ENCODE data around the gene IL1RAP. TPM values are rescaled to one million over a fixed set of nuclear protein-coding genes. Genes with fewer than 3 reads are reported as not detected.

The IL1RAP gene
- total and polyA plus RNA-seq, 2 experiments from 2014 or later, result 3.6 to 5.0 TPM

DNA sequence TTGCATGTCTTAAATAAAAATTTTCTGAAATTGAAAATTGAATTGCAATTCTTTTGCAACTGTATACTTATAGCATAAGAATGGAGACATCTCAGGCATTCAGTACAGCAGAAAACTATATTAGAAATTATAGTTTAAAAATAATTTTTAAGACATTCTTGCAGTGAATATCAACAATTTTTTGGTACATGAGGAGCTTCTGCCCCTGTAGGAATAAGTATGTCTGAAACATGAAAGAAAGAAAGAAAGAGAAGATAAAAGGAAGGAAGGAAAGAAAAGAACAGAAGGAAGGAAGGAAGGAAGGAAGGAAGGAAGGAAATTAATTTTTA lies 183.6 kb downstream of the IL1RAP start (continued):
- TF ChIP-seq, protein P1, sequence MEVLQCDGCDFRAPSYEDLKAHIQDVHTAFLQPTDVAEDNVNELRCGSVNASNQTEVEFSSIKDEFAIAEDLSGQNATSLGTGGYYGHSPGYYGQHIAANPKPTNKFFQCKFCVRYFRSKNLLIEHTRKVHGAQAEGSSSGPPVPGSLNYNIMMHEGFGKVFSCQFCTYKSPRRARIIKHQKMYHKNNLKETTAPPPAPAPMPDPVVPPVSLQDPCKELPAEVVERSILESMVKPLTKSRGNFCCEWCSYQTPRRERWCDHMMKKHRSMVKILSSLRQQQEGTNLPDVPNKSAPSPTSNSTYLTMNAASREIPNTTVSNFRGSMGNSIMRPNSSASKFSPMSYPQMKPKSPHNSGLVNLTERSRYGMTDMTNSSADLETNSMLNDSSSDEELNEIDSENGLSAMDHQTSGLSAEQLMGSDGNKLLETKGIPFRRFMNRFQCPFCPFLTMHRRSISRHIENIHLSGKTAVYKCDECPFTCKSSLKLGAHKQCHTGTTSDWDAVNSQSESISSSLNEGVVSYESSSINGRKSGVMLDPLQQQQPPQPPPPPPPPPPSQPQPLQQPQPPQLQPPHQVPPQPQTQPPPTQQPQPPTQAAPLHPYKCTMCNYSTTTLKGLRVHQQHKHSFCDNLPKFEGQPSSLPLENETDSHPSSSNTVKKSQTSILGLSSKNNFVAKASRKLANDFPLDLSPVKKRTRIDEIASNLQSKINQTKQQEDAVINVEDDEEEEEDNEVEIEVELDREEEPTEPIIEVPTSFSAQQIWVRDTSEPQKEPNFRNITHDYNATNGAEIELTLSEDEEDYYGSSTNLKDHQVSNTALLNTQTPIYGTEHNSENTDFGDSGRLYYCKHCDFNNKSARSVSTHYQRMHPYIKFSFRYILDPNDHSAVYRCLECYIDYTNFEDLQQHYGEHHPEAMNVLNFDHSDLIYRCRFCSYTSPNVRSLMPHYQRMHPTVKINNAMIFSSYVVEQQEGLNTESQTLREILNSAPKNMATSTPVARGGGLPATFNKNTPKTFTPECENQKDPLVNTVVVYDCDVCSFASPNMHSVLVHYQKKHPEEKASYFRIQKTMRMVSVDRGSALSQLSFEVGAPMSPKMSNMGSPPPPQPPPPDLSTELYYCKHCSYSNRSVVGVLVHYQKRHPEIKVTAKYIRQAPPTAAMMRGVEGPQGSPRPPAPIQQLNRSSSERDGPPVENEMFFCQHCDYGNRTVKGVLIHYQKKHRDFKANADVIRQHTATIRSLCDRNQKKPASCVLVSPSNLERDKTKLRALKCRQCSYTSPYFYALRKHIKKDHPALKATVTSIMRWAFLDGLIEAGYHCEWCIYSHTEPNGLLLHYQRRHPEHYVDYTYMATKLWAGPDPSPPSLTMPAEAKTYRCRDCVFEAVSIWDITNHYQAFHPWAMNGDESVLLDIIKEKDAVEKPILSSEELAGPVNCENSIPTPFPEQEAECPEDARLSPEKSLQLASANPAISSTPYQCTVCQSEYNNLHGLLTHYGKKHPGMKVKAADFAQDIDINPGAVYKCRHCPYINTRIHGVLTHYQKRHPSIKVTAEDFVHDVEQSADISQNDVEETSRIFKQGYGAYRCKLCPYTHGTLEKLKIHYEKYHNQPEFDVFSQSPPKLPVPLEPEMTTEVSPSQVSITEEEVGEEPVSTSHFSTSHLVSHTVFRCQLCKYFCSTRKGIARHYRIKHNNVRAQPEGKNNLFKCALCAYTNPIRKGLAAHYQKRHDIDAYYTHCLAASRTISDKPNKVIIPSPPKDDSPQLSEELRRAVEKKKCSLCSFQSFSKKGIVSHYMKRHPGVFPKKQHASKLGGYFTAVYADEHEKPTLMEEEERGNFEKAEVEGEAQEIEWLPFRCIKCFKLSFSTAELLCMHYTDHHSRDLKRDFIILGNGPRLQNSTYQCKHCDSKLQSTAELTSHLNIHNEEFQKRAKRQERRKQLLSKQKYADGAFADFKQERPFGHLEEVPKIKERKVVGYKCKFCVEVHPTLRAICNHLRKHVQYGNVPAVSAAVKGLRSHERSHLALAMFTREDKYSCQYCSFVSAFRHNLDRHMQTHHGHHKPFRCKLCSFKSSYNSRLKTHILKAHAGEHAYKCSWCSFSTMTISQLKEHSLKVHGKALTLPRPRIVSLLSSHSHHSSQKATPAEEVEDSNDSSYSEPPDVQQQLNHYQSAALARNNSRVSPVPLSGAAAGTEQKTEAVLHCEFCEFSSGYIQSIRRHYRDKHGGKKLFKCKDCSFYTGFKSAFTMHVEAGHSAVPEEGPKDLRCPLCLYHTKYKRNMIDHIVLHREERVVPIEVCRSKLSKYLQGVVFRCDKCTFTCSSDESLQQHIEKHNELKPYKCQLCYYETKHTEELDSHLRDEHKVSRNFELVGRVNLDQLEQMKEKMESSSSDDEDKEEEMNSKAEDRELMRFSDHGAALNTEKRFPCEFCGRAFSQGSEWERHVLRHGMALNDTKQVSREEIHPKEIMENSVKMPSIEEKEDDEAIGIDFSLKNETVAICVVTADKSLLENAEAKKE (CRISPR knock-in tag; IDR thresholded peaks at IDR 0.05), result no peak
- TF ChIP-seq STAT1 (IDR thresholded peaks at IDR 0.05; ENCODE audit: unreplicated experiment) (no peak), NANOG (IDR thresholded peaks at IDR 0.05; ENCODE audit: borderline replicate concordance) (no peak), ZNF331 (CRISPR knock-in tag; IDR thresholded peaks at IDR 0.05; ENCODE audit: low read depth) (no peak)

- no peak for DNase-seq (ENCODE audit: low spot score)
- no peak overlapping the region for H3K27ac ChIP-seq (ENCODE audit: low read depth)
- no peak overlapping the region for H3K4me3 ChIP-seq
- no peaks in the 10 kb centered on the region; the same call in 1 of the 2 replicates for H3K4me1 ChIP-seq (ENCODE audit: insufficient read depth)
- no peak for ATAC-seq
- H3F3A ChIP-seq (replicated peaks; ENCODE audit: low read depth), result no peaks in the 10 kb centered on the region
- H3K27me3 ChIP-seq (ENCODE audit: insufficient read depth), result no peaks in the 10 kb centered on the region
- Mint-ChIP-seq H3K36me3 (ENCODE audit: low read depth) (no peaks in the 10 kb centered on the region), H3K27ac (no peak overlapping the region), H3K4me1 (peaks cover 5% of the 10 kb centered on the region; the same call in 2 of the 3 replicates), H3K4me3 (no peak overlapping the region), H3K27me3 (ENCODE audit: insufficient read depth, low read depth, poor library complexity) (no peaks in the 10 kb centered on the region), H3K9me3 (no peaks in the 10 kb centered on the region)
- 0 out of 2 replicates have a peak, but pooled peaks cover 4% of the 10 kb centered on the region for H3K9me2 ChIP-seq (ENCODE audit: insufficient read depth)
- H2AFZ ChIP-seq, result no peak overlapping the region
- TF ChIP-seq EZH2phosphoT487 (IDR thresholded peaks at IDR 0.05; ENCODE audit: unreplicated experiment), result no peak
- TF ChIP-seq CTCF (conservative IDR thresholded peaks at IDR 0.05; ENCODE audit: low read depth in 2 of 2), result no peak
- TF ChIP-seq JUNB (IDR thresholded peaks at IDR 0.05; ENCODE audit: unreplicated experiment), result no peak
- TF ChIP-seq NANOG (IDR thresholded peaks at IDR 0.05; ENCODE audit: borderline replicate concordance), result no peak
- TF ChIP-seq EZH2 (IDR thresholded peaks at IDR 0.05; ENCODE audit: low read depth, unreplicated experiment), result no peak
- TF ChIP-seq, protein P2, sequence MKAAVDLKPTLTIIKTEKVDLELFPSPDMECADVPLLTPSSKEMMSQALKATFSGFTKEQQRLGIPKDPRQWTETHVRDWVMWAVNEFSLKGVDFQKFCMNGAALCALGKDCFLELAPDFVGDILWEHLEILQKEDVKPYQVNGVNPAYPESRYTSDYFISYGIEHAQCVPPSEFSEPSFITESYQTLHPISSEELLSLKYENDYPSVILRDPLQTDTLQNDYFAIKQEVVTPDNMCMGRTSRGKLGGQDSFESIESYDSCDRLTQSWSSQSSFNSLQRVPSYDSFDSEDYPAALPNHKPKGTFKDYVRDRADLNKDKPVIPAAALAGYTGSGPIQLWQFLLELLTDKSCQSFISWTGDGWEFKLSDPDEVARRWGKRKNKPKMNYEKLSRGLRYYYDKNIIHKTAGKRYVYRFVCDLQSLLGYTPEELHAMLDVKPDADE (IDR thresholded peaks at IDR 0.05), result no peak
- H3K36me3 ChIP-seq (ENCODE audit: insufficient read depth), result no peaks in the 10 kb centered on the region
- H3K4me2 ChIP-seq, result no peak overlapping the region
- H4K20me1 ChIP-seq (replicated peaks; ENCODE audit: insufficient read depth), result no peaks in the 10 kb centered on the region
- H3K79me2 ChIP-seq (replicated peaks; ENCODE audit: insufficient read depth), result no peaks in the 10 kb centered on the region
Measured at GRCh38 chr3:190697901-190698300, 184.0 kb downstream of the IL1RAP start.
